Duodenal mucosa (tissue), 2 donors: ENCODE results near the gene C21orf58.

ENCODE experiments used
- H3K27ac ChIP-seq: one replicate; pipeline ENCODE4 v1.7.0; 2013; ENCODE audit warnings: low read depth, low read length
- H3K27me3 ChIP-seq, 2 donors: one replicate each; pipeline ENCODE4 v1.7.0; 2013; ENCODE audit warnings: low read length in 2 of 2, control low read depth in 1 of 2; ENCODE audit not compliant: insufficient read depth in 2 of 2, control insufficient read depth in 1 of 2
- H3K36me3 ChIP-seq, 2 donors: one replicate each; pipeline ENCODE4 v1.7.0; 2013; ENCODE audit warnings: low read length in 2 of 2, control low read depth in 1 of 2; ENCODE audit not compliant: insufficient read depth in 2 of 2, control insufficient read depth in 1 of 2
- H3K4me1 ChIP-seq, 2 donors: one replicate each; pipeline ENCODE4 v1.7.0; 2013; ENCODE audit warnings: low read length in 2 of 2, control low read depth in 1 of 2; ENCODE audit not compliant: insufficient read depth in 2 of 2, control insufficient read depth in 1 of 2
- H3K4me3 ChIP-seq, 2 donors: one replicate each; pipeline ENCODE4 v1.7.0; 2013; ENCODE audit warnings: low read length in 2 of 2, low read depth in 1 of 2
- H3K9ac ChIP-seq, 2 donors: one replicate each; pipeline ENCODE4 v1.7.0; 2013; ENCODE audit warnings: low read length in 2 of 2, low read depth in 1 of 2
- H3K9me3 ChIP-seq, 2 donors: one replicate each; pipeline ENCODE4 v1.7.0; 2013; ENCODE audit warnings: low read length in 2 of 2, control low read depth in 1 of 2; ENCODE audit not compliant: control insufficient read depth in 1 of 2

C21orf58 gene

DNA sequence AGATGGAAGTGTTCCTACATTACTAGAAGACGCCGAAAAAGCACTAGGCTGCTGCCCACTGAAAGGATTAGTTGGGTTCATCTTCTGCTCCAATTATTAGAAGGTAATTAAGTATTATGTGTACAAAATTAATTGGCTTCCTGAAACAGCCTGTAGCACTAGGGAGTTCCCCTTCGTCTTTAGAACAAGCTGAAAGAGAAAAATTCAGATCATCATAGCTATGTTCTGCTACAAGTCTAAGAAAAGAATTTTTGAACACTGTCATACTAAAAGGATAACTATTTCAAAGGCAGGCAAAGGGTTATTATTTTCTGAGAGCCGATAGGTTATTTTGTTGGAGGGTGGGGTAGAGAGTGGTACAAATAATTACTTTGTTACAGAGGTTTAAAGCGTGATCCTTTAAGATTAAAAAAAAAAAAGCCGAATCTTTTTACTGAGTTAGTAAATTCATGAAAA is 38.4 kb downstream of the C21orf58 start, which contains the start of gene MCM3AP:
Gene MCM3AP (minus strand): TSS at position 406 of the 456 bp plus-strand sequence. CDS start 325 bp downstream, at position 81.
- Histone ChIP-seq H3K36me3 (peaks cover 6 to 17% of the 10 kb centered on the region in 2 donors), H3K27me3 (no peaks in the 10 kb centered on the region), H3K27ac (peak within 1 kb of the TSS; percentile 94), H3K4me3 (peak within 1 kb of the TSS; percentile 84 to 87), H3K9me3 (no peaks in the 10 kb centered on the region), H3K9ac (peak within 1 kb of the TSS; percentile 75 to 88), H3K4me1 (peaks cover 23 to 42% of the 10 kb centered on the region in 2 donors)

DNA sequence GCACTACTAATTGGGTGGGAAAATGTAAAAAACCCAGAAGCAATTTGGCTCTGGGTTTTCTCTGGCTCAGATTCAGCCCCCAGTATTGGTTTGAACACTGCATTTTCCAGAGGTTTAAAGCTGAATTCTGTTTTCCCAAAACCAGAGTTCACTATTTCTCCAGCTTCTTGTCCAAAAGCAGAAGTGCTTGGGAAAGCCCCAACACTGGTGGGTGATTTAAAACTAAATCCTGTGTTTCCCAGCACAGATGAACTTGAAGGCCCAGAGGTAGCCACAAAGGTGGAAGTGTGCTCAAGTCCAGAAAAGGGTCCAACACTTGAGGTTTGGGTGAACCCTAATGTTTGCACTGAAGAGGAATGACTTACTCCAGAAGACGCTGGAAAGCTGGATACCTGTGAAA is 38.9 kb downstream of the C21orf58 start:
- Histone ChIP-seq H3K4me1 (peaks cover 23 to 42% of the 10 kb centered on the region in 2 donors), H3K27ac (no peak overlapping the region), H3K9ac (peak overlapping the region in 1 of 2 donors; percentile 75)

DNA sequence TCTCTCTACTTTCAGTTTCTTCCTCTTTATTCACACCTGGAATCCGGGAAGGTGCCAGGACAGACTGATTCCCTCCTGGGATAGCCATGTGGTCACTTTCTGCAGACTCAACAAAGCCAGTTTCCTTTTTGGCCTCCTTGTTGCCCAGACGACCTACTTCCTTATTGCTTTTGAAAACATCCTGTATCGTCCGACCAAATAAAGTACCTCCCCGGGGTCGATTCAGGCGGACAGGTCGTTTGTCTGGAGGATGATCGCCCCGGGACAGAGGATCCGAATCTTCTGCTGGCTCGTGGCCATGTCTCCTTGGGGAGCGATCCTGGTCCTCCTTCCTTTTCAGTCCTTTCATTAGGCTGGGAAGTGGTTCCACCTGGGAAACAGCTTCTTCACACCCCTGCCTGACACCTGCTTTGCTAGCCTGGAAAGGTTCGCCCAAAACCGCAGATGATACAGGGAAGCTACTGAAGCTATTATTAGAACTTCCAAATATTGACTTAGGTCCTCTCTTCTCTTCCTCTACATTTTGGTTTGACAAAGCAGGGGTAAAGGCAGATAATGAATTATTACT is 39.5 kb downstream of the C21orf58 start:
- Histone ChIP-seq H3K27me3 (no peaks in the 10 kb centered on the region), H3K4me1 (peaks cover 23 to 42% of the 10 kb centered on the region in 2 donors), H3K27ac (no peak overlapping the region), H3K36me3 (peaks cover 16 to 28% of the 10 kb centered on the region in 2 donors), H3K9ac (peak overlapping the region in 1 of 2 donors; percentile 14), H3K9me3 (no peaks in the 10 kb centered on the region), H3K4me3 (peak overlapping the region; percentile 49 to 84)

More for the DNA sequence above, 38.9 kb downstream of the C21orf58 start:
- Histone ChIP-seq H3K27me3 (no peaks in the 10 kb centered on the region), H3K9me3 (no peaks in the 10 kb centered on the region), H3K36me3 (peaks cover 10 to 22% of the 10 kb centered on the region in 2 donors), H3K4me3 (peak overlapping the region; percentile 84 to 87)

DNA sequence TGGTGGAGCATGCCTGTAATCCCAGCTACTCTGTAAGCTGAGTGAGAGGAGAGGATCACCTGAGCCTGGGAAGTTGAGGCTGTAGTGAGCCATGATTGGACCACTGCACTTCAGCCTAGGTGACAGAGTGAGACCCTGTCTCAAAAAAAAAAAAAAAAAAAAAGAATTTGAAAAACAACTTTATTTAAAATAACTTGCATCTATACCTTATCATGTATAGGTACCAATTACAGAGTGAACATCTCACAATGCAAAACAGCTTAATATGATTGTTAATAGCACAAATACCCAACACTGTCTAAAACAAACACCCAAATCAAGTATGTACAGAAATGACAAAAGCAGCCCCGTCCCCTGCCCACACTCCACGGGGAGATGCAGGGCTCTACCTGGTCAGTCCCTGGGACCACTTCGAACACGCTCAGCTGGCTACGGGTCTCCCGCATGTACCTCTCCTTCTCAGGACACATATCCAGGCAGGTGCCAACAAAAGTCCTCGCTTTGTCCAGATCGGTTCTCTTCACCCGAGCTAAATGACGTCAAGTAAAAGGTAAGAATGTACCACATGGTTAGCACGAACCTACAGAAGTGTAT is 48.8 kb downstream of the C21orf58 start:
- Histone ChIP-seq H3K4me1 (no peaks in the 10 kb centered on the region), H3K27ac (no peak overlapping the region), H3K9me3 (no peaks in the 10 kb centered on the region), H3K9ac (no peak overlapping the region), H3K4me3 (no peak overlapping the region), H3K27me3 (no peaks in the 10 kb centered on the region), H3K36me3 (peaks cover 48 to 89% of the 10 kb centered on the region in 2 donors)

DNA sequence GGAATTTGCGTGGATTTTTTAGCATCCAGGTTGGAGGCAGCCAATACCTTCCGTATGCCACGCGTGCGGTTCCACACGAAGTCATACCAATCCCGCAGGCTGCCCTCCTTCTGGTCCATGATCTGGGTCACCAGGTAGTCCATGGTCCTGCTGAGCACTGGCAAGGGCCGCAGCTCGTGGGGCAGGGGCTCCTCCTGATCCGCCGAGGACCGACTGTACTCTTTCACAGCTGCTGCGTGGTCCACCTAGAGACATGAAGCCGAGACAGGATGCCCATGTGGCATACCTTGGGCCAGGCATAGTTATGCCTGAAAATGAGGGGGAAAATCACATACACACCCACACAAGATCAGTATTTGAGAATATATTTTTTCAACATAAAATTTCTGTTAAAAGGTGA is 50.3 kb downstream of the C21orf58 start:
- H3K4me3 ChIP-seq: no peak overlapping the region
- H3K27ac ChIP-seq: no peak overlapping the region
- H3K9ac ChIP-seq: no peak overlapping the region
- no peaks in the 10 kb centered on the region for H3K27me3 ChIP-seq
- peaks cover 45 to 91% of the 10 kb centered on the region in 2 donors for H3K36me3 ChIP-seq
- H3K4me1 ChIP-seq: no peaks in the 10 kb centered on the region
- no peaks in the 10 kb centered on the region for H3K9me3 ChIP-seq

DNA sequence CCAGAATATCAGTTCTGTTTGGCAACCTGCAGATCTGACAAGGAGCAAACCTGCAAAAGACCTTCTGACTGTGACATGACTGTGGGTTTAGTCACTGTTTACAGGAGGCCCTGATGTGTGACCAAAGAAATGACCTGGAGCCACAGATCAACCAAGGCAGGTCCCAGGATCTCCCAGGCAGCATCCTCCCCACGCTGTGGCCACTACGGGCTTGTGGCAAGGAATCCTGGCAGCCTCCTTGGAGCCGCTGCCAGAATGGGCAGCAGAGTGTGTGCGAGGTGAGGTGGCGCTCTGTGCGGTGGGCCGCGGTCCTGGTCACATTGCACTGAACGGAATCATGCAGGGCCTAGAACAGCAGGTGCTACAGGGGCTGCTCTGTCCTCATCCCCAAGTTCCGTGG is 54.2 kb downstream of the C21orf58 start:
- H3K9me3 ChIP-seq: no peaks in the 10 kb centered on the region
- no peaks in the 10 kb centered on the region for H3K27me3 ChIP-seq
- H3K4me3 ChIP-seq: no peak overlapping the region
- H3K27ac ChIP-seq: no peak overlapping the region
- H3K9ac ChIP-seq: no peak overlapping the region
- no peaks in the 10 kb centered on the region for H3K4me1 ChIP-seq
- H3K36me3 ChIP-seq: peaks cover 43 to 94% of the 10 kb centered on the region in 2 donors

DNA sequence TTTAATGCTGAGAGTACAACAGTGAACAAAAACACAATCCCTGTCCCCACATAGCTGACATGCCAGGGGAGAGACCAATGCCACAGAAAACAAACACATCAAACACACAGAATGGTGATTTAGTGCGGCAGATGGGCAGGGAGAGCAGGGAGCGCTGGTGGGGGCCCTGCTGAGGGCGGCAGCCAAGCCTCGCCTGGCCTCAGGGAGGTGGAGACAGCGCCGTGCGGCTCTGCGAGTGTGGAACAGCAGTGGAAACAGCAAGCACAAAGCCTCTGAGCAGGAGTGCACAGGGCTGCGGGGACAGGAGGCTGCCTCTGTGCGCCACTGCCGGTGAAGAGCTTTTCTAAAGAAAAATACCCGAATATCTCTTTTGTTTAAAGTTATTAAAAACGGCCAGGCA is 55.3 kb downstream of the C21orf58 start:
- H3K27ac ChIP-seq: no peak overlapping the region
- H3K9me3 ChIP-seq: no peaks in the 10 kb centered on the region
- H3K4me1 ChIP-seq: no peaks in the 10 kb centered on the region
- H3K36me3 ChIP-seq: peaks cover 40 to 91% of the 10 kb centered on the region in 2 donors
- H3K27me3 ChIP-seq: no peaks in the 10 kb centered on the region
- H3K4me3 ChIP-seq: no peak overlapping the region
- no peak overlapping the region for H3K9ac ChIP-seq

DNA sequence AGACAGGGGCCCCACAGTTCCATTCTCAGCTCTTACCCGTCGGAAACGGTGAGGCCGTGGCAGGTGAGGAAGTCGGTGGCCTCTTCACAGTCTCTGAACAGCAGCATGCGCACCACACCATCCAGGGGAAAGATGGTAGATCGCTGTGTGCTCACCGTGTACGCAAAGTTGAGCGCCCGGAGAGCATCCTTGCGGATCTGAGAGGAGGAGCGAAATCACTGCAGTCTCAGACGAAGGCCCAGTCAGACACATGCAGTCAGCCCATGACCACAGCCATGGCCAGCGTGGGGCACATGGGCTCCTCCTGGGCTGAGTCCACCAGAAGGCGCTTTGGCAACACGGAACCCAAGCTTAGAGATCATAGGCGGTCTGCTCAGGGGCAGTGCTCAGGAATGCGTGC is 56.7 kb downstream of the C21orf58 start:
- Histone ChIP-seq H3K4me3 (no peak overlapping the region), H3K27ac (no peak overlapping the region), H3K9me3 (no peaks in the 10 kb centered on the region), H3K36me3 (peaks cover 32 to 81% of the 10 kb centered on the region in 2 donors), H3K27me3 (no peaks in the 10 kb centered on the region), H3K9ac (no peak overlapping the region), H3K4me1 (no peaks in the 10 kb centered on the region)

DNA sequence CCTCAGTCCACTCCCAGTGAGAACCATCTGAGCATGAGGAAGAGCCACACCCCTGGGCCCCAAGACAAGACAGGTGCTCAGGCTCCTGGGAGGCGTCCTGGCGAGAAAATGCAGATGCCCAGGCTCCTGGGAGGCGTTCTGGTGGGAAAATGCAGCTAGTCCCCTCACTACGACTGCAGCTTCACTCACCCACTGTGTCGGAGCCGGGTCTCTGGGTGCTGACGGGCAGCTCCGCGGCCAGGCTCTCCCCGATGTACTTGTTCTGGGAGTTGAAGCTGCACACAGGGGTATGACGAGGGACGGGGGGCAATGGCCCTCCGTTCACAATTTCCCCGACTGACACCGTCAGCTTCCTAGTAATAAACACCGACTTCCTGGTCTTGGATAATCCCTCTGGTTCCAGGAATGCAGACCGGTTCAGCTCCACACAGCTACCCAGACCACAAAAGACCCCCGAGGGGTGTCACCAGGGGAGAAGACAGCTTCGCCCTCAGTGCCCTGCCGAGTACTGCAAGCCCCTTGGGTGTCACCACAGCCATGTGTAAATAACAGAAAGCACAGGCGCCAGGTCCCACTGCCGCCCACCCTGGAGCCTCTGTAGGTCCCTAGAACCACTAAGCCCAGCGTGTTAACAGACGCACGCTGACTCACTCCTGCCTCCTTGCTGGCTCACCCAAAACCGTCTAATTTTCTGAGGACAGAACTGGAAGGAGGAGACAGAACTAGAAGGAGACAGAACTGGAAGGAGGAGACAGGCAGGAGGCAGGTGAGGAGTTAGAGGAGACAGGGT is 57.7 kb downstream of the C21orf58 start:
- no peaks in the 10 kb centered on the region for H3K9me3 ChIP-seq
- no peaks in the 10 kb centered on the region for H3K4me1 ChIP-seq
- H3K9ac ChIP-seq: no peak overlapping the region
- H3K27me3 ChIP-seq: no peaks in the 10 kb centered on the region
- no peak overlapping the region for H3K27ac ChIP-seq
- H3K36me3 ChIP-seq: peaks cover 35 to 79% of the 10 kb centered on the region in 2 donors
- H3K4me3 ChIP-seq: no peak overlapping the region

DNA sequence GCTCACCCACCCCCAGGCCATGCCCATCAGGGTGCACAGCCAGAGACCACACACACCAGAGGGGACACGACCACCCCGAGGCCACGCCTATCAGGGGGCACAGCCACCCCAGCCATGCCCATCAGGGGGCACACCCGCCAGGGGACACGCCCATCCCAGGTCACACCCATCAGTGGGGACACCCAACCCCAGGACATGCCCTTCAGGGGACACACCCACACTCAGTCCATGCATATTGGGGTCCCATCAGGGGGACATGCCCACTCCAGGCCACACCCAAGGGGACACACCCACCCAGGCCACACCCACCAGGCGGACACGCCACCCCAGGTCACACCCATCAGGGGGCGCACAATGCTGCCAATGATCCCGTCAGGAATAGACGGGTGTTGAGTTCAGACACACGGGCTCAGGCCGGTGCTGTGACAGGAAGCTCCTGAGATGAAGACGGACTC is 59.0 kb downstream of the C21orf58 start:
- no peak overlapping the region for H3K27ac ChIP-seq
- H3K9me3 ChIP-seq: no peaks in the 10 kb centered on the region
- no peaks in the 10 kb centered on the region for H3K27me3 ChIP-seq
- H3K4me1 ChIP-seq: no peaks in the 10 kb centered on the region
- H3K36me3 ChIP-seq: peaks cover 32 to 80% of the 10 kb centered on the region in 2 donors
- H3K9ac ChIP-seq: no peak overlapping the region
- H3K4me3 ChIP-seq: no peak overlapping the region
